Trophoblast cell (in vitro differentiated cells and primary cell): ENCODE data around the gene FGFR4.

Experiments
- DNase-seq, 2 donors: peaks; one replicate each; pipeline ENCODE4 v3.0.0-alpha.2; 2016
- H2AFZ ChIP-seq: 2 replicates; pipeline ENCODE4 v1.6.1; 2013; ENCODE audit warnings: low read length, moderate library complexity, mild to moderate bottlenecking; ENCODE audit not compliant: insufficient read depth, poor library complexity
- H2AK5ac ChIP-seq: 2 replicates; pipeline ENCODE4 v1.6.1; 2013; ENCODE audit warnings: mild to moderate bottlenecking, low read length
- H2BK120ac ChIP-seq: 2 replicates; pipeline ENCODE4 v1.6.1; 2013; ENCODE audit warnings: low read length, mild to moderate bottlenecking, moderate library complexity; ENCODE audit not compliant: insufficient read depth, poor library complexity
- H2BK12ac ChIP-seq: 2 replicates; pipeline ENCODE4 v1.6.1; 2013; ENCODE audit warnings: mild to moderate bottlenecking, low read length, moderate library complexity
- H2BK5ac ChIP-seq: 2 replicates; pipeline ENCODE4 v1.6.1; 2013; ENCODE audit warnings: low read length, low read depth, moderate library complexity, mild to moderate bottlenecking; ENCODE audit not compliant: poor library complexity
- H3K14ac ChIP-seq: 2 replicates; pipeline ENCODE4 v1.6.1; 2013; ENCODE audit warnings: mild to moderate bottlenecking, low read length
- H3K18ac ChIP-seq: 2 replicates; pipeline ENCODE4 v1.6.1; 2013; ENCODE audit warnings: mild to moderate bottlenecking, low read length
- H3K23ac ChIP-seq: 2 replicates; pipeline ENCODE4 v1.6.1; 2013; ENCODE audit warnings: low read length
- H3K27ac ChIP-seq: 2 replicates; pipeline ENCODE4 v1.5.1; 2013; ENCODE audit warnings: low read depth, mild to moderate bottlenecking, inconsistent platforms, low read length, moderate library complexity
- H3K27me3 ChIP-seq: 2 replicates; pipeline ENCODE4 v1.6.1; 2013; ENCODE audit warnings: inconsistent platforms, mild to moderate bottlenecking, low read length, moderate library complexity; ENCODE audit not compliant: insufficient read depth
- H3K36me3 ChIP-seq, 2 experiments: 1 replicate in 1 of 2; 2 replicates in 1 of 2; pipeline ENCODE4 v1.6.1; 2013; ENCODE audit warnings: low read length in 2 of 2, mild to moderate bottlenecking in 2 of 2, moderate library complexity in 1 of 2; ENCODE audit not compliant: insufficient read depth in 2 of 2, control insufficient read depth in 1 of 2
- H3K4ac ChIP-seq: 2 replicates; pipeline ENCODE4 v1.6.1; 2013; ENCODE audit warnings: low read depth, mild to moderate bottlenecking, low read length, moderate library complexity
- H3K4me1 ChIP-seq, 2 experiments: 1 replicate in 1 of 2; 2 replicates in 1 of 2; pipeline ENCODE4 v1.6.1; 2013; ENCODE audit warnings: low read length in 2 of 2, mild to moderate bottlenecking in 2 of 2, moderate library complexity in 1 of 2; ENCODE audit not compliant: insufficient read depth in 2 of 2, control insufficient read depth in 1 of 2
- H3K4me2 ChIP-seq: 2 replicates; pipeline ENCODE4 v1.6.1; 2013; ENCODE audit warnings: inconsistent platforms, mild to moderate bottlenecking, low read length, moderate library complexity
- H3K4me3 ChIP-seq: 2 replicates; pipeline ENCODE4 v1.5.1; 2013; ENCODE audit warnings: mild to moderate bottlenecking, low read depth, low read length, inconsistent platforms
- H3K79me1 ChIP-seq: one replicate; pipeline ENCODE4 v1.6.1; 2013; ENCODE audit warnings: low read length
- H3K79me2 ChIP-seq: 2 replicates; pipeline ENCODE4 v1.6.1; 2013; ENCODE audit warnings: low read length, mild to moderate bottlenecking; ENCODE audit not compliant: control insufficient read depth, insufficient read depth, poor library complexity
- H3K9ac ChIP-seq: 2 replicates; pipeline ENCODE4 v1.6.1; 2013; ENCODE audit warnings: mild to moderate bottlenecking, low read length
- H3K9me3 ChIP-seq: 2 replicates; pipeline ENCODE4 v1.6.1; 2013; ENCODE audit warnings: low read depth, mild to moderate bottlenecking, control low read depth, inconsistent platforms, low read length; ENCODE audit not compliant: insufficient read depth
- H4K12ac ChIP-seq: 2 replicates; pipeline ENCODE4 v1.6.1; 2013; ENCODE audit warnings: low read depth, mild to moderate bottlenecking, low read length, moderate library complexity
- H4K8ac ChIP-seq: 2 replicates; pipeline ENCODE4 v1.6.1; 2013; ENCODE audit warnings: low read depth, mild to moderate bottlenecking, low read length, moderate library complexity
- H4K91ac ChIP-seq: one replicate; pipeline ENCODE4 v1.6.1; 2013; ENCODE audit warnings: low read depth, mild to moderate bottlenecking, low read length, moderate library complexity
- WGBS: extraction: QIAGEN DNeasy Blood & Tissue Kit; methylation state at CpG from one replicate; pipeline ENCODE4 v1.1.7; 2013; ENCODE audit warnings: missing lambda C conversion rate; ENCODE audit not compliant: insufficient read length, insufficient coverage; ENCODE audit errors: extremely low coverage; 5-methylcytosine and 5-hydroxymethylcytosine counted together

FGFR4 gene

DNA sequence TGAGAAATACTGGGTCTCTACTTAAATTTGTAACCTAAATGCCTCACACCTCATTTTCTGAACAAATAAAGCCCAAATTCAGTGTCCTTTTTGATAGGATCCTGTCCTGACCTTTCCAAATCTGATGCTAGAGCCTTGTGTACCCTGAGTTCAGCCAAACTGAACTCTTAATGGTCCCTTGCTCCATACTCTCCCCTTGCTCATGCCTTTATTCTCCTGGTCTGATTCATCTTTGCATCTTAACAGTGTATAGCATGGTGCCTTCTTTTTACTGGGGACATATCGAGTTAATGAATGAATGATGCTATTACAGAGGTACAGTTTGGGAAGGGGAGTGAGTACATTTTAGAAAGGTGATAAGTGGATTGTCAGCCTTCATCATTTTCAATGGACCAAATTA is 56.1 kb downstream of the FGFR4 start:
- Histone ChIP-seq H2BK120ac (no peak overlapping the region), H3K79me1 (no peaks in the 10 kb centered on the region), H3K27me3 (no peaks in the 10 kb centered on the region), H3K4me2 (no peak overlapping the region), H3K4ac (no peak overlapping the region), H4K12ac (no peak overlapping the region), H3K4me3 (no peak overlapping the region), H2BK12ac (no peak overlapping the region), H3K36me3 (peaks cover 35 to 36% of the 10 kb centered on the region in 2 experiments), H3K23ac (no peak overlapping the region), H3K14ac (no peak overlapping the region), H3K9ac (no peak overlapping the region), H4K91ac (no peak overlapping the region), H2AK5ac (no peak overlapping the region), H3K18ac (no peak overlapping the region), H2AFZ (no peak overlapping the region), H3K79me2 (peaks cover 4% of the 10 kb centered on the region), H3K4me1 (no peaks in the 10 kb centered on the region), H4K8ac (no peak overlapping the region), H3K9me3 (no peaks in the 10 kb centered on the region), H2BK5ac (no peak overlapping the region), H3K27ac (no peak overlapping the region)
- DNase-seq = no peak
- no CpG with 5 or more reads among the region's 1 CpG for WGBS

DNA sequence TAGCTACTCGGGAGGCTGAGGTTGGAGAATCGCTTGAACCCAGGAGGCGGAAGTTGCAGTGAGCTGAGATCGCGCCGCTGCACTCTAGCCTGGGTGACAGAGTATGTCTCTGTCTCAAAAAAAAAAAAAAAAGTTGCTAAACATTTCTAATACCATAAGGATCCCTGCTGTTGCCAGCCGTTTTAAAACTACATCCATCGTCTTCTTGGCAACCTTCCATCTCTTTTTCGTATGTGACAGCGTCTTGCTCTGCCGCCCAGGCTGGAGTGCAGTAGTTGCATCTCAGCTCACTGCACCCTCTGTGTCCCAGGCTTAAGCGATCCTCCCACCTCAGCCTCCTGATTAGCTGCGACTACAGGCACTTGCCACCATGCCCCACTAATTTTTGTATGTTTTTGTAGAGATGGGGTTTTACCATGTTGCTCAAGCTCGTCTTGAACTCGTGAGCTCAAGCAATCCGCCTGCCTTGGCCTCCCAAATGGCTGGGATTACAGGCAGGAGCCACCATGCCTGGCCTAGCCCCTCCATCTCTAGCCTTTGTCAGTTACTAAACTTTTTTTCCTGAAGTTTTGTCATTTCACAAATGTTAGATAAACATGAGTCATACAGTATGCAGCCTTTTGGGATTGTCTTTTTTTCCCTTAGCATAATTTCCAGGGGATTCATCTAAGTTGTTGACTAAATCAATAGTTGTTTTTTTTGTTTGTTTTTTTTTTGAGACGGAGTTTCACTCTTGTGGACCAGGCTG is 60.4 kb downstream of the FGFR4 start:
- no peak overlapping the region for H4K91ac ChIP-seq
- H2BK120ac ChIP-seq = no peak overlapping the region
- H3K79me2 ChIP-seq = no peaks in the 10 kb centered on the region
- no peak overlapping the region for H3K14ac ChIP-seq
- H3K4me1 ChIP-seq = no peaks in the 10 kb centered on the region
- no peak overlapping the region for H3K23ac ChIP-seq
- no peak overlapping the region for H3K27ac ChIP-seq
- H3K79me1 ChIP-seq = no peaks in the 10 kb centered on the region
- no peak overlapping the region for H4K8ac ChIP-seq
- H2AK5ac ChIP-seq = no peak overlapping the region
- H2BK5ac ChIP-seq = no peak overlapping the region
- H3K36me3 ChIP-seq = peaks cover 46 to 53% of the 10 kb centered on the region in 2 experiments
- no peak overlapping the region for H2AFZ ChIP-seq
- H3K9ac ChIP-seq = no peak overlapping the region
- no peak overlapping the region for H4K12ac ChIP-seq
- no peak overlapping the region for H3K18ac ChIP-seq
- no peak overlapping the region for H3K4me2 ChIP-seq
- no peak overlapping the region for H2BK12ac ChIP-seq
- no peak overlapping the region for H3K4me3 ChIP-seq
- no CpG with 5 or more reads among the region's 17 CpGs for WGBS
- H3K27me3 ChIP-seq = no peaks in the 10 kb centered on the region
- H3K4ac ChIP-seq = no peak overlapping the region
- H3K9me3 ChIP-seq = no peaks in the 10 kb centered on the region
- DNase-seq = peak; percentile 33 to 53
